ENCODE data around the gene SREBF2.

DNA sequence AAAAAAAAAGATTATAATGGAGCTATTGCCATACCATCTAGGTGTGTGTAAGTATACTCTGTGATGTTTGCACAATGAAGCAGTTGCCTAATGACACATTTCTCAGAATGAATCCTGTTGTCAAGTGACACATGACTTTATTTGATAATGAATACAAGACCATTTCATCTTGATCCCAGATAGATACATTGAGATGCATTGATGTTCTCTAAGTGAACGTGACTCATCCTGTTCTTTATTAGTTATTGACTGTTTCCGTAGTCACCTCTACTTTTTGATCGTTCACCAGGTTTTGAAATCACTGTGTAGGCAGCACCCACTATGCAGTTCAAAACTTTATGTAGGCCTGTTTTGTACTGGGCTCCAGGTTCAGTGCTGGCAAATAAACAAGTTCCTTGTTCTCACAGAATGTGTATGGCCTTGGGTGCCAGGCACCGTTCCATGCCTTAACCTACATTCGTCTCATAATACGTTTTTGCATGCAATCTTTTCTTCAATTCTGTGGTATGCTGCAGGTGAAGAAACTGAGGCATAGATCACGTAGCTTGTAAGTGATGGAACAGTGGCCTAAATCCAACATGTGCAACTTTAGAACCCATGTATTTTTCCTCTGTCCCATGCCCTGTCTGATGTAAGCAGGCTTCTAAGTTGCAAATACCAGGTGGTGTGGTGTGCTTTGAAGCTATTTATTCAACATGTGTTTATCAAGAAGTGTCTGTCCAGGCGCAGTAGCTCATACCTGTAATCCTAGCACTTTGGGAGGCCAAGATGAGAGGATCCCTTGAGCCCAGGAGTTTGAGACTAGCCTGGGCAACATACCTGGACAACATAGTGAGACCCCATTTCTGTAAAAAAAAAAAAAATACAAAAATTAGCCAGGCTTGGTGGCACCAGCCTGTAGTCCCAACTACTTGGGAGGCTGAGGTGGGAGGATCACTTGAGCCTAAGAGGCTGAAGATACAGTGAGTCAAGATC lies 10.4 kb downstream of the SREBF2 start:
- no peak for TF ChIP-seq CTCF (IDR thresholded peaks at IDR 0.05)
- no peak for TF ChIP-seq POLR2A (IDR thresholded peaks at IDR 0.05)

Measured in uterus (tissue), 2 donors.